ENCODE results near the gene REST.

The REST gene

GRCh38 chr4:56976837-56977320 is 69.2 kb downstream of the REST start:
- H3K4me3 ChIP-seq (ENCODE audit: low read length) = peak overlapping the region; percentile 55
- peak; percentile 10 for TF ChIP-seq CTCF (IDR thresholded peaks at IDR 0.05; ENCODE audit: insufficient read depth, low read depth, low read length, missing control alignments)
- peak; percentile 78 for DNase-seq (ENCODE audit: low read depth)

- no peak for TF ChIP-seq CTCF (IDR thresholded peaks at IDR 0.05; ENCODE audit: insufficient read depth, low read depth, low read length, missing control alignments)
- DNase-seq (ENCODE audit: low read depth) = peak; percentile 100
- peak within 1 kb of the TSS; percentile 55 for H3K4me3 ChIP-seq (ENCODE audit: low read length)
Measured at GRCh38 chr4:56977321-56978012, 69.8 kb downstream of the REST start, which contains the start of gene NOA1. TSS of gene NOA1 (minus strand) at chr4:56977606. CDS start at chr4:56977585, 21 bp downstream.

- DNase-seq (ENCODE audit: low read depth) = peak; percentile 97
- peak within 1 kb of the TSS; percentile 55 for H3K4me3 ChIP-seq (ENCODE audit: low read length)
- TF ChIP-seq CTCF (IDR thresholded peaks at IDR 0.05; ENCODE audit: insufficient read depth, low read depth, low read length, missing control alignments) = no peak
Measured at GRCh38 chr4:56978750-56979303, 71.1 kb downstream of the REST start, which contains the start of gene POLR2B. TSS of gene POLR2B (plus strand) at chr4:56978896. CDS start at chr4:56978986, 90 bp downstream.

- DNase-seq (ENCODE audit: low read depth) = peak; percentile 53
- H3K4me3 ChIP-seq (ENCODE audit: low read length) = peak overlapping the region; percentile 55
- no peak for TF ChIP-seq CTCF (IDR thresholded peaks at IDR 0.05; ENCODE audit: insufficient read depth, low read depth, low read length, missing control alignments)
Measured at GRCh38 chr4:56979421-56980072, 71.8 kb downstream of the REST start.

GRCh38 chr4:56981795-56982201 is 74.1 kb downstream of the REST start:
- no peak overlapping the region for H3K4me3 ChIP-seq (ENCODE audit: low read length)
- peak; percentile 11 for DNase-seq (ENCODE audit: low read depth)
- no peak for TF ChIP-seq CTCF (IDR thresholded peaks at IDR 0.05; ENCODE audit: insufficient read depth, low read depth, low read length, missing control alignments)

GRCh38 chr4:56986192-56986591 is 78.5 kb downstream of the REST start:
- H3K4me3 ChIP-seq (ENCODE audit: low read length) = no peak overlapping the region
- no peak for DNase-seq (ENCODE audit: low read depth)
- no peak for TF ChIP-seq CTCF (IDR thresholded peaks at IDR 0.05; ENCODE audit: insufficient read depth, low read depth, low read length, missing control alignments)

Data from epithelial cell of esophagus (primary cell).